ENCODE measurements around the gene PRR18. TPM values are rescaled to one million over a fixed set of nuclear protein-coding genes. Genes with fewer than 3 reads are reported as not detected.

The PRR18 gene
- total RNA-seq, 1 experiment from 2014 or later = 0.76 TPM

GRCh38 chr6:166306378-166307081, 1.7 kb downstream of the PRR18 start:
- DNase-seq (ENCODE audit: low read depth in 1 of 2, low spot score in 2 of 2) = no peak
- no peaks in the 10 kb centered on the region for H3K9me3 ChIP-seq (replicated peaks)
- H3K27ac ChIP-seq = no peak overlapping the region
- peaks cover 12% of the 10 kb centered on the region for H3K4me1 ChIP-seq (replicated peaks)
- H3K4me3 ChIP-seq = no peak overlapping the region
- H3K27me3 ChIP-seq (replicated peaks) = no peaks in the 10 kb centered on the region
- H3K36me3 ChIP-seq = no peaks in the 10 kb centered on the region

GRCh38 chr6:166305562-166306117, 2.6 kb downstream of the PRR18 start:
- Histone ChIP-seq H3K4me3 (no peak overlapping the region), H3K27ac (no peak overlapping the region), H3K27me3 (replicated peaks) (no peaks in the 10 kb centered on the region), H3K36me3 (no peaks in the 10 kb centered on the region), H3K9me3 (replicated peaks) (no peaks in the 10 kb centered on the region), H3K4me1 (replicated peaks) (peaks cover 12% of the 10 kb centered on the region)
- no peak for DNase-seq (ENCODE audit: low read depth in 1 of 2, low spot score in 2 of 2)

- no peak for DNase-seq (ENCODE audit: low read depth in 1 of 2, low spot score in 2 of 2)
- Histone ChIP-seq H3K9me3 (replicated peaks) (no peaks in the 10 kb centered on the region), H3K4me1 (replicated peaks) (peaks cover 12% of the 10 kb centered on the region), H3K4me3 (no peak overlapping the region), H3K27ac (no peak overlapping the region), H3K36me3 (no peaks in the 10 kb centered on the region), H3K27me3 (replicated peaks) (no peaks in the 10 kb centered on the region)
Observed at GRCh38 chr6:166304106-166304505, 4.1 kb downstream of the PRR18 start.

GRCh38 chr6:166301611-166302529, 6.3 kb downstream of the PRR18 start:
- H3K4me3 ChIP-seq = no peak overlapping the region
- DNase-seq (ENCODE audit: low read depth in 1 of 2, low spot score in 2 of 2) = no peak

GRCh38 chr6:166300357-166300987, 7.7 kb downstream of the PRR18 start:
- H3K4me1 ChIP-seq (replicated peaks) = peaks cover 14% of the 10 kb centered on the region
- H3K27ac ChIP-seq = no peak overlapping the region
- no peak overlapping the region for H3K4me3 ChIP-seq
- H3K27me3 ChIP-seq (replicated peaks) = no peaks in the 10 kb centered on the region
- no peak for DNase-seq (ENCODE audit: low read depth in 1 of 2, low spot score in 2 of 2)
- H3K36me3 ChIP-seq = no peaks in the 10 kb centered on the region
- no peaks in the 10 kb centered on the region for H3K9me3 ChIP-seq (replicated peaks)

More at GRCh38 chr6:166301611-166302529, 6.3 kb downstream of the PRR18 start:
- Histone ChIP-seq H3K27me3 (replicated peaks) (no peaks in the 10 kb centered on the region), H3K36me3 (no peaks in the 10 kb centered on the region), H3K9me3 (replicated peaks) (no peaks in the 10 kb centered on the region), H3K27ac (no peak overlapping the region), H3K4me1 (replicated peaks) (no peaks in the 10 kb centered on the region; the same call in 1 of the 2 replicates)

GRCh38 chr6:166297606-166298005, 10.6 kb downstream of the PRR18 start:
- Histone ChIP-seq H3K4me3 (no peak overlapping the region), H3K4me1 (replicated peaks) (peaks cover 40% of the 10 kb centered on the region), H3K36me3 (no peaks in the 10 kb centered on the region), H3K9me3 (replicated peaks) (no peaks in the 10 kb centered on the region), H3K27ac (no peak overlapping the region), H3K27me3 (replicated peaks) (no peaks in the 10 kb centered on the region)
- no peak for DNase-seq (ENCODE audit: low read depth in 1 of 2, low spot score in 2 of 2)

- no peaks in the 10 kb centered on the region for H3K27me3 ChIP-seq (replicated peaks)
- no peak overlapping the region for H3K4me3 ChIP-seq
- no peak for DNase-seq (ENCODE audit: low read depth in 1 of 2, low spot score in 2 of 2)
- H3K4me1 ChIP-seq (replicated peaks) = peaks cover 44% of the 10 kb centered on the region
- H3K9me3 ChIP-seq (replicated peaks) = no peaks in the 10 kb centered on the region
- no peaks in the 10 kb centered on the region for H3K36me3 ChIP-seq
- no peak overlapping the region for H3K27ac ChIP-seq
Observed at GRCh38 chr6:166296035-166296883, 11.9 kb downstream of the PRR18 start.

GRCh38 chr6:166293731-166294584, 14.2 kb downstream of the PRR18 start:
- peak overlapping the region; percentile 70 for H3K27ac ChIP-seq
- no peaks in the 10 kb centered on the region for H3K36me3 ChIP-seq
- DNase-seq (ENCODE audit: low read depth in 1 of 2, low spot score in 2 of 2) = peak; percentile 79 to 96
- no peaks in the 10 kb centered on the region for H3K9me3 ChIP-seq (replicated peaks)
- H3K27me3 ChIP-seq (replicated peaks) = no peaks in the 10 kb centered on the region
- peaks cover 44% of the 10 kb centered on the region for H3K4me1 ChIP-seq (replicated peaks)
- no peak overlapping the region for H3K4me3 ChIP-seq

- no peaks in the 10 kb centered on the region for H3K9me3 ChIP-seq (replicated peaks)
- peaks cover 20% of the 10 kb centered on the region for H3K4me1 ChIP-seq (replicated peaks)
- no peaks in the 10 kb centered on the region for H3K27me3 ChIP-seq (replicated peaks)
- no peaks in the 10 kb centered on the region for H3K36me3 ChIP-seq
- no peak overlapping the region for H3K4me3 ChIP-seq
- no peak for DNase-seq (ENCODE audit: low read depth in 1 of 2, low spot score in 2 of 2)
- H3K27ac ChIP-seq = no peak overlapping the region
Observed at GRCh38 chr6:166289207-166290060, 18.8 kb downstream of the PRR18 start.

GRCh38 chr6:166286839-166287271, 21.3 kb downstream of the PRR18 start:
- Histone ChIP-seq H3K9me3 (replicated peaks) (no peaks in the 10 kb centered on the region), H3K4me3 (no peak overlapping the region), H3K4me1 (replicated peaks) (peaks cover 18% of the 10 kb centered on the region), H3K27me3 (replicated peaks) (no peaks in the 10 kb centered on the region), H3K27ac (no peak overlapping the region), H3K36me3 (no peaks in the 10 kb centered on the region)
- no peak for DNase-seq (ENCODE audit: low read depth in 1 of 2, low spot score in 2 of 2)

GRCh38 chr6:166285233-166285632, 23.0 kb downstream of the PRR18 start:
- no peak overlapping the region for H3K4me3 ChIP-seq
- no peak overlapping the region for H3K27ac ChIP-seq
- H3K36me3 ChIP-seq = no peaks in the 10 kb centered on the region
- no peaks in the 10 kb centered on the region for H3K9me3 ChIP-seq (replicated peaks)
- H3K27me3 ChIP-seq (replicated peaks) = no peaks in the 10 kb centered on the region
- peaks cover 18% of the 10 kb centered on the region for H3K4me1 ChIP-seq (replicated peaks)
- no peak for DNase-seq (ENCODE audit: low read depth in 1 of 2, low spot score in 2 of 2)

All from SJSA1 (cell line).